Keratinocyte (primary cell): ENCODE measurements around the gene CYP46A1.

Experiments
- EZH2 ChIP-seq: IDR thresholded peaks from one replicate; pipeline ENCODE4 v1.6.1; 2012; ENCODE audit warnings: inconsistent platforms, mild to moderate bottlenecking, low read length, moderate library complexity
- TF ChIP-seq, protein P1 (sequence below), 3 experiments: IDR thresholded peaks in 1 of 3; conservative IDR thresholded peaks in 1 of 3; optimal IDR thresholded peaks in 1 of 3; 2 replicates in 2 of 3; 3 replicates in 1 of 3; pipeline versions ENCODE3 to v1.5.1; 2011; ENCODE audit warnings: low read length in 3 of 3, mild to moderate bottlenecking in 3 of 3, moderate library complexity in 2 of 3, control low read depth in 1 of 3, inconsistent platforms in 1 of 3; ENCODE audit not compliant: insufficient read depth in 2 of 3; ENCODE audit errors: extremely low read depth in 1 of 3

DNA sequence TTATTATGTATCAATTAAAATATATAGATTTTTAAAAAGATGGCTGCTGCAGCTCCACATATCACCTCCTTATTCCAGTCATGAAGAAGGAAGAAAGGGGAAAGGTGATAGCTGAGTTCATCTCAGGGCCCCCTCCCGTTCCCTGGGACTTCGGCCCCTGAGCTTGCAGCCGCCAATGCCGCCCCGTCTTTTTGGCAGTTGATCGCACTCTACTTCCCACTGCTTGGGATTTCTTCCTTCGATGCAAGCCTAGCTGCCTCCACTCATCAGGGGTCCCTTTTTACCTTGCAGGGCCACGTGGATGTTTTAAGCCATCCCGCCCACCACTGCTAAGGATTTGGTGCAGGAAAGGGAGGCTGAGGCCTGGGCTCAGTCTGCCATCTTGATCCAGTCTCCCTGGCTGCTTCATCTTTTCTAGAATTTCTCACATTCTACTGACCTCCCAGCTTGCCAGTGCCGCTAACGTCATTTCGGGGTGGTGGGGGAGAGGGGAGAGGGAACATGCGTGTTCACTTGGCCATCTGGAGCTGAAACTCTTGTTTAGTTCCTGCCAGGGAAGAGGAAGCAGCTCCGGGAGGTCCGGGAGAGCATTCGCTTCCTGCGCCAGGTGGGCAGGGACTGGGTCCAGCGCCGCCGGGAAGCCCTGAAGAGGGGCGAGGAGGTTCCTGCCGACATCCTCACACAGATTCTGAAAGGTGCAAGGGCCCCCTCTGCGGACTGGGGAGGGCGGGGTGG lies 31.3 kb downstream of the CYP46A1 start:
- TF ChIP-seq EZH2, result no peak
- TF ChIP-seq, protein P1, sequence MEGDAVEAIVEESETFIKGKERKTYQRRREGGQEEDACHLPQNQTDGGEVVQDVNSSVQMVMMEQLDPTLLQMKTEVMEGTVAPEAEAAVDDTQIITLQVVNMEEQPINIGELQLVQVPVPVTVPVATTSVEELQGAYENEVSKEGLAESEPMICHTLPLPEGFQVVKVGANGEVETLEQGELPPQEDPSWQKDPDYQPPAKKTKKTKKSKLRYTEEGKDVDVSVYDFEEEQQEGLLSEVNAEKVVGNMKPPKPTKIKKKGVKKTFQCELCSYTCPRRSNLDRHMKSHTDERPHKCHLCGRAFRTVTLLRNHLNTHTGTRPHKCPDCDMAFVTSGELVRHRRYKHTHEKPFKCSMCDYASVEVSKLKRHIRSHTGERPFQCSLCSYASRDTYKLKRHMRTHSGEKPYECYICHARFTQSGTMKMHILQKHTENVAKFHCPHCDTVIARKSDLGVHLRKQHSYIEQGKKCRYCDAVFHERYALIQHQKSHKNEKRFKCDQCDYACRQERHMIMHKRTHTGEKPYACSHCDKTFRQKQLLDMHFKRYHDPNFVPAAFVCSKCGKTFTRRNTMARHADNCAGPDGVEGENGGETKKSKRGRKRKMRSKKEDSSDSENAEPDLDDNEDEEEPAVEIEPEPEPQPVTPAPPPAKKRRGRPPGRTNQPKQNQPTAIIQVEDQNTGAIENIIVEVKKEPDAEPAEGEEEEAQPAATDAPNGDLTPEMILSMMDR (optimal IDR thresholded peaks at IDR 0.05 in 1 of 3, IDR thresholded peaks at IDR 0.05 in 1 of 3, conservative IDR thresholded peaks at IDR 0.05 in 1 of 3; ENCODE audit: extremely low read depth in 1 of 3, insufficient read depth in 2 of 3, low read length in 3 of 3), result no peak
